ENCODE measurements around the gene PDE6A. TPM values are rescaled to one million over a fixed set of nuclear protein-coding genes. Genes with fewer than 3 reads are reported as not detected.
"Not testable (repeated sequence)": the region's sequence is repeated elsewhere in the genome, so short reads cannot be mapped to it uniquely, and the experiment has no call there.

The PDE6A gene
- total and polyA plus RNA-seq, 9 of the 15 experiments (the other 6 are each of a cell fraction or from before 2014, with no cell fraction given): 0.01 to 0.04 (median 0.01) TPM; not detected in 6

DNA sequence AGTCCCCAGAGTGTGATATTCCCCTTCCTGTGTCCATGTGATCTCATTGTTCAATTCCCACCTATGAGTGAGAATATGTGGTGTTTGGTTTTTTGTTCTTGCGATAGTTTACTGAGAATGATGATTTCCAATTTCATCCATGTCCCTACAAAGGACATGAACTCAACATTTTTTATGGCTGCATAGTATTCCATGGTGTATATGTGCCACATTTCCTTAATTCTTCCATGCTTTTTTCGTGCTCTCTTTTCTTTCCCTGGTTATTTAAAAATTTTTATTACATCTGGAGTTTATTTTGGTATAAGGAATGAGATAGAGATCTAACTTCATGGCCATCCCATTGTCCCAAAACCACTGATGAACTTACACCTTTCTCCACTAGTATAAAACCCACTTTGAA, 65.0 kb downstream of the PDE6A start:
- H3K9me1 ChIP-seq (ENCODE audit: control insufficient read depth, insufficient read depth, low read length); FAIRE-seq; intact Hi-C loops (cut with micrococcal nuclease); H3K9me3 ChIP-seq (replicated peaks; ENCODE audit: control insufficient read depth, insufficient read depth, low read depth, low read length); H3K27me3 ChIP-seq (ENCODE audit: control insufficient read depth in 2 of 2, insufficient read depth in 2 of 2, low read length in 2 of 2); H3K9ac ChIP-seq (ENCODE audit: insufficient read depth in 1 of 2, low read depth in 2 of 2, low read length in 2 of 2); DNase-seq (ENCODE audit: extremely low read depth in 1 of 4, low spot score in 3 of 4); H3K4me3 ChIP-seq; POLR2A ChIA-PET; CTCF ChIA-PET (ENCODE audit: low intra/inter-chr PET ratio); H4K20me1 ChIP-seq (replicated peaks; ENCODE audit: control insufficient read depth, insufficient read depth, low read length); H2AFZ ChIP-seq (ENCODE audit: low read depth, low read length); H3K27ac ChIP-seq (ENCODE audit: extremely low read depth, low read depth, low read length); H3K36me3 ChIP-seq (ENCODE audit: control insufficient read depth, insufficient read depth, low read length); H3K4me1 ChIP-seq (replicated peaks in 1 of 2; ENCODE audit: control insufficient read depth in 2 of 2, insufficient read depth in 2 of 2, low read length in 2 of 2); in situ Hi-C loops (cut with MboI); ATAC-seq; H3K4me2 ChIP-seq (ENCODE audit: insufficient read depth, low read length); H3K79me2 ChIP-seq (ENCODE audit: control insufficient read depth, insufficient read depth, low read length); BruUV-seq (replicated peaks): not testable (repeated sequence)
- TF ChIP-seq BCOR (IDR thresholded peaks at IDR 0.05) (0 out of 2 replicates have a peak, but pooled peaks have one; percentile 25), ZNF146 (CRISPR knock-in tag; IDR thresholded peaks at IDR 0.05; ENCODE audit: unreplicated experiment) (peak; percentile 59)
- 0% methylated on average over 1 of the region's 2 CpGs for WGBS (ENCODE audit: insufficient coverage, low coverage, missing lambda C conversion rate)

DNA sequence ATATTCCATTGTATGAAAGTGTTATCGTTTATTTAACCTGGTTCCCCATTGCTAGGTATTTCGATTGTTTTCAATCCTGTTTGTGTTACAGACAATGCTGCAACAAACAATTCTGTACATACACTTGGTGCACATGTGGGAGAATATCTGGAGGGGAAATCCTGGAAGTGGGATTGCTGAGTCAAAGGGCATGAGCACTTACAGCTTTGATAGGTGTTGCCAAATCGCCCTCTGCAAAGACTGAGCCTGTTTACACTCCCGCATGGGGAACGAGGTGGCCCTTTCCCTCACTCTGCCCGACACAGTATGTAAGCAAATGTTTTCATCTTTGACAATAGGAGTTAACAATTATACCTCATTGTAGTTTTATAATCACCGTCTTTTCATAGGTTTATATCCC, 66.2 kb downstream of the PDE6A start:
- Histone ChIP-seq H3K4me2 (ENCODE audit: insufficient read depth, low read length) (no peak overlapping the region), H4K20me1 (replicated peaks; ENCODE audit: control insufficient read depth, insufficient read depth, low read length) (no peaks in the 10 kb centered on the region), H3K4me3 (no peak overlapping the region), H3K36me3 (ENCODE audit: control insufficient read depth, insufficient read depth, low read length) (no peaks in the 10 kb centered on the region), H3K27ac (ENCODE audit: extremely low read depth, low read depth, low read length) (no peak overlapping the region), H3K79me2 (ENCODE audit: control insufficient read depth, insufficient read depth, low read length) (no peaks in the 10 kb centered on the region), H3K4me1 (replicated peaks in 1 of 2; ENCODE audit: control insufficient read depth in 2 of 2, insufficient read depth in 2 of 2, low read length in 2 of 2) (no peaks in the 10 kb centered on the region; a peak in 1 of 5 replicates), H3K9ac (ENCODE audit: insufficient read depth in 1 of 2, low read depth in 2 of 2, low read length in 2 of 2) (no peak overlapping the region), H3K27me3 (ENCODE audit: control insufficient read depth in 2 of 2, insufficient read depth in 2 of 2, low read length in 2 of 2) (0 out of 5 replicates have a peak, but pooled peaks cover 0 to 4% of the 10 kb centered on the region in 2 experiments), H3K9me1 (ENCODE audit: control insufficient read depth, insufficient read depth, low read length) (no peaks in the 10 kb centered on the region), H3K9me3 (replicated peaks; ENCODE audit: control insufficient read depth, insufficient read depth, low read depth, low read length) (no peaks in the 10 kb centered on the region), H2AFZ (ENCODE audit: low read depth, low read length) (no peak overlapping the region)
- BruUV-seq (replicated peaks): no TSS peak
- ATAC-seq: peak; percentile 44; the same call in 1 of the 3 replicates
- CTCF ChIA-PET (ENCODE audit: low intra/inter-chr PET ratio): no interaction called here
- in situ Hi-C loops (cut with MboI) (no loop called here), intact Hi-C loops (cut with micrococcal nuclease) (no loop called here)
- no peak for DNase-seq (ENCODE audit: extremely low read depth in 1 of 4, low spot score in 3 of 4)
- POLR2A ChIA-PET: interaction anchor here (0.6 to 1.1 kb wide), 2 partner anchors 26 to 28 kb away, joined by 3 to 4 read pairs; no protein-coding TSS in a partner anchor
- 4% methylated on average over 7 of the region's 7 CpGs for WGBS (ENCODE audit: insufficient coverage, low coverage, missing lambda C conversion rate)
- no peak for FAIRE-seq
- TF ChIP-seq CEBPB (tag; IDR thresholded peaks at IDR 0.05) (0 out of 2 replicates have a peak, but pooled peaks have one; percentile 26), ZFP36 (IDR thresholded peaks at IDR 0.05; ENCODE audit: low read depth, low read length, partially characterized antibody) (no peak)
